Measurements from ENCODE around the gene BRD9.
"Not testable (repeated sequence)": the region's sequence is repeated elsewhere in the genome, so short reads cannot be mapped to it uniquely, and the experiment has no call there.

- TF ChIP-seq POLR2A, CTCF (IDR thresholded peaks at IDR 0.05): not testable (repeated sequence)
These were observed 13.9 kb downstream of the BRD9 start for GRCh38 chr5:878677-879076.

Data from vagina (tissue), 2 donors.